Ramos (cell line): Measurements from ENCODE around the gene CTIF.

ENCODE experiments used
- in situ Hi-C: fragments of 300-500 bp; cut with MboI; formaldehyde crosslinking; loops from one replicate; pipeline ENCODE4 v1.14.3; 2022; ENCODE audit warnings: low sequenced_read_pairs; ENCODE audit not compliant: unreplicated experiment

CTIF gene

DNA sequence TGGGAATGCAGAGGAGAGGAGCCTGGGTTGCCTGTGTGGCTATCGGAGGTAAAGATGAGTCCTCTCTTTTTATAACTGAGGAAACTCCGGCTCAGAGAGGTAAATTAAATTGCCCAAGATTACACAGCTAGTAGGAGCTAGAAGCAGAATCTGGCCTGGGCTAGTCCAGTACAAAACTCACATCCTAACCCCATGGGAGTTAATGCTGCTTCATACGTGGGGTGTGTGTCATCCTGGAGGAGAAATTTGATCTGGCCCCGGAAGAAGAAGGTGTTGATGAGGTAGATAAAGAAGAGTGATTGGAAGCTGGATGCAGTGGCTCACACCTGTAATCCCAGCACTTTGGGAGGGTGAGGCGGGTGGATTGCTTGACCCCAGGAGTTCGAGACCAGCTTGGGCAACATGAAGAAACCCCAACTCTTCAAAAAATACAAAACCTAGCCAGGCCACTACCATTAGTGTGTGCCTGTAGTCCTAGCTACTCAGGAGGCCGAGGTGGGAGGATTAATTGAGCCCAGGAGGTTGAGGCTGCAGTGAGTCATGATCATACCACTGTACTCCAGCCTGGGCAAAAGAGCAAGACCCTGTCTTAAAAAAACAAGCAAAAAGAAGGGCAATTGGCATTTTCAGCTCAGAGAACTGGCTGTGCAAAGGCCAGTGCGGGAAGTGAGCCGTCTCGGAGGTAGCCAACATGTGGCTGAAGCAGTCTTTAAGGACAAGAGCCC, 33.7 kb downstream of the CTIF start:
- in situ Hi-C loops = no loop called here

DNA sequence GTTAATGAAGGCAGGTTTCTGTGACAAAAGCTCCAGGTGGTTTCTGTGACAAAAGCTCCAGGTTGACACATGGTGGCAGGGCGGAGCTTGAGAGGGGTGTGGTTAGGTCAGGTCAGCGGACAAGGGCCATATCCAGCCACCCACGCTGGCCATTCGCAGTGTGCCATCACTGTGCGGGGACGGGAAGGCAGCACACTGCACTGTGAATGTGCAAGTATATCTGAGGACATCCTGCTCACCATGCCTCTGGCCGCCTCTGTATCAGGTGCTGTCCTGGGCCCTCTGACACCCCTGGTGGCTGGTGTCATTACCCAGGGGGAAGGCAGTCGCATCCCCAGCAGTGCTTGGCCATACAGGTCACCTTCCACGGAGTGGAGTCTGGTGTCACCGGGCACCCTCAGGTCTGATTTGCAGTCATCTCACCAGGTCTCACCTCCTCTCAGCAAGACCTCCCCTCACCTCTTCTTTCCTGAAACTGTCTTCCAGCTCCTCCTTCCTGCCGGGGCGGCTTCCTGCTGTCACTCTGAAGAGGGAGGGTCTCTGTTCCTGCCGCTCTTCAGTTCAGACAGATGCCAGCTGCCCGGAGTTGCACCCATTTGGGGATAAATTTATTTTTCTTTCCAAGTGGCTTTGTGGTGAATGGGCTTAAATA, 34.9 kb downstream of the CTIF start:
- in situ Hi-C loops = no loop called here

DNA sequence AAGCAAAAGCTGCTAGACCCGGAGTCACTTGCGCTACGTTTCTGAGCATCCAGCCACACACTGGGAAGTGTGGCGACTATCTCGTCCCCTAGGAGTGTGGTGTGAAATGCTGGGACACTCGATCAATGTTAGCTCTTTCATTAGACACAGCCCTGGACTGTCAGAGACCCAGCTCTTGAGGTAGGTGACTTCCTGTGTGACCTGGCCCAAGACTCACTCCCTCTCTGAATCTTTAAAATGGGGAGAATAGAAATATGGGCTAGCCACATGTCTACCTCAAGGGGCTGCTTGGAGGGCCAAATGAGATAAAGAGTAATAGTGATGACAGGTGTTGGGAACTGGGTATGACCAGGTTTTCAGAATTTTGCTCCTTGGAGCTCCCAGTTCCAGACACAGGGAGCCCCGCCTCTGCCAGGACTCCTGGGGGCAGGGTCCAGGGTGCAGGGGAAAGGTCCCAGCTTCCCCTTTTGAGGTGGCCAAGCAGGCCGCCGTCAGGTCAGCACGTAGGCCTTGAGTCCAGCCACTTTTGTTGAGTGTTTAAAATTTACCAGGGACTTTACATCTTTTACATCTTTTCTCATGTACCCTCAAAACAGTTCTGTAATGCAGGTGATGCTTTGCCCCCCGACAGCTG, 36.0 kb downstream of the CTIF start:
- in situ Hi-C loops = no loop called here

DNA sequence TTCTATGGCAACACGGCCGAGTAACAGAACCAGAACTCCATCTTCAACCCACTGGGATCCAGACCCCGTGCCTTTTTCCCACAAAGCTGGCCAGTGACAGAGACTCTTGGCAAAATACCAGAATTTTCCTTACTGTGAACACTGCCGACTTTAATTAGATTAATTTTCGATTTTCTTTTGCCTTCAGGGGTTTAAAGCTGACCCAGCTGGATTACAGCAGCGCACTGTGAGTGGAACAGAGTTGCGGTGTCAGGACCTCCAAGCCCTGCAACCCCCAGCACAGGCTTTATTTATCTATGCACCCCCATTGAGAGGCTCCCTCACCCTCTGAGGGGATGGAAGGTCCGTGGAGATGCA, 36.4 kb downstream of the CTIF start:
- in situ Hi-C loops = no loop called here

DNA sequence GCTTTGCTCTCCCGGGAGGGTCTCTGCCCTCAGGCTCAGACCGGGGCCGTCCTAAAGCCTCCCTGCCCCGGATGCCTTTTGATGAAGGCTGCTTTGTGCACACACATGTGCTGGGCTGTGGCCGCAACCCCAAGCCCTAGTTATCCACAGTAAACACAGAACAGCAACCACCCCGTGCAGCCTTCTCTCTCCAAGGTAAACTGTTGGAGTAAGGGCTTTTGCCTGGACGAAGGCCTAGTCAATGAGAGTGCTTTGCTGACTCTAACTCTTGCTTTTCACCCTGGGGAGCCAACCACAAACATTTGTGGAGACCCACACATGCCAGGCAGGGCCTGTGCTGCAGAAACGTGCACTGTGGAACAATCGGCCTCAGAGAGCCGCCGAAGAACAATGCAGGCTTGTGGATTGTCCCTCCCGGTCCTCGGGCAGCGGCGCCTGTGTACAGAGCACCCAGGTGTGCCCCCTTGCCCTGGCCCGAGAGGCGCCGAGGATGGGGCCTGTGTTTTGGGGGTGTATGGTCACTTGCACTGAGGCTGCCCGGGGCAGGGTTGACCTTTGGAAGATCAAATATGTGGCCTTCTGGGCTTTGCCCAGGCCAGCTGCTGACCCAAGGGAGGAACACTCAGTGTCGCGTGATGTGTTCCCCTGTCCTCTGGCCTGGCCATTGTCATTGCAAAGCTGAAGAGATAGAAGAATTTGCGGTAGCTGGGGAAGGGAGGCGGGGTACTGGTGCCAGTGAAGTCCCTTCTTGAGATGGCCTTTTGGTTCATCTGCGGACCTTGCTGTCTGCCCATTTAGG, 37.0 kb downstream of the CTIF start:
- in situ Hi-C loops = no loop called here

DNA sequence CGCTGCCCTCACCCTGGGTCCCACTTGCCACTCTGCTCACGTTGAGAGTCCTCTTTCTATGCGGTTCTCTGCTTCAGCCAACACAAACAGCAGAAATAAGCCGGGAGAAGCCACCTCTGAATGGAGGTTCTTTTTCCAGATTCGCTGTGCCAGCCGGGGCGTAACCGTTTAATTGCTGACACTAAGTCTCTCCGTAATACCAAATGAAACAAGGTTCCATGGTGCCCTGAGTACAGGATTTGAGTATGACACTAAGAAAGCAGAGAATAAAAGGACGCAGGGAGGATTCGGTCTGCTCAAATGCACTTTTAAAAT, 37.6 kb downstream of the CTIF start:
- in situ Hi-C loops = no loop called here

DNA sequence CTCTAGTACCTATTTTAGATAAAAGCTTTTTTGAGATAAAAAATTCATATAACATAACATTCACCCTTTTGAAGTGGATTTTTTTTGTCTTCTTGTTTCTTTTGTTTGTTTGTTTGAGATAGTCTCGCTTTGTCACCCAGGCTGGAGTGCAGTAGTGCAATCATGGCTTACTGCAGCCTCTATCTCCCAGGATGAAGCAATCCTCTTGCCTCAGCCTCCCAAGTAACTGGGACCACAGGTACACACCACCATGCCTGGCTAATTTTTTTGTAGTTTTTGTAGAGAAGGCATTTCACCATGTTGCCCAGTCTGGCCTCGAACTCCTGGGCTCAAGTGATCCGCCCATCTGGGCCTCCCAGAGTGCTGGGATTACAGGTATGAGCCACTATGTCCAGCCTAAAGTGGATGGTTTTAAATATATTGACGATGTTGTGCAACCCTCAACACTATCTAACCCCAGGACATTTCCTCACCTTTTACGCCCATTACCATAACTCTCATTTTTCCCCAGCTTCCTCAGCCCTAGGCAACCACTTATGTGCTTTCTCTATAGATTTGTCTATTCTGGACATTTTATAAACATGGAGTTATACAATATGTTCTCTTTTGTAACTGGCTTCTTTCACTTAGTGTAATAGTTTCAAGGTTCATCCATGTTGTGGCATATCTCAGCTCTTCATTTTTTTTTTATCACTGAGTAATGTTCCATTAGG, 38.8 kb downstream of the CTIF start:
- in situ Hi-C loops = no loop called here

DNA sequence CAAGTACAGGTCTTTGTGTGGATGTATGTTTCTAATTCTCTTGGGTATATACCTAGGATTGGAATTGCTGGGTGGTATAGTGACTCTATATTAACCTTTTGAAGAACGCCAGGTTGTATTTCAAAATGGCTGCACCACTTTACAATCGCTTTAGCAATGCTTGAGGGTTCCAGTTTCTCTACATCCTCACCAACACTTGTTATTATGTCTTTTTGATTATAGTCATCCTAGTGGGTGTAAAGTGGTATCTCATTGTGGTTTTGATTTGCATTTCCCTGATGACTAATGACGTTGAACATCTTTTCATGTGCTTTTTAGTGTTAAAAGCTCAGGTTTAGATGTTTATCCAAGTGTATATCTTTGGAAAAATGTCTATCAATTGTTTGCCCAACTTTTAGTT, 39.5 kb downstream of the CTIF start:
- in situ Hi-C loops = no loop called here

DNA sequence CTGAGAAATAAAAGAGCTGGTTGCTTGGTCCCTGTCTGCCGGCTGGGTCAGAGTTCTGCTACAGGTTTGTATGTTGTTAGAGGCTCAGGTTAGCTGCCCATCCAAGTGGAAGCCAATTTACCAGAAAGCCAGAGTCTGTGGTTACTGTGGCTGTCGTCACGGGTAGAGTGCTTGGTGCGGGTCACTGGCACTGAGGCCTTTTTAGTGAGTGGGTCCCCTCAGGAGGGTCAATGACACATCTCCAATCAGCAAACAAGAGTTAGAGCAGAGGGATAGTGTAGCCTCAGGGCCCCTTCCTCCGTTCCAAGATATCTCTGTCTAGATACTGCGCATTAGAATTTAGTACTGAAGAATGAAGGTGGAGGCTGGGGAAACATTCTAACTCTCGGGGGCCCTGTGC, 41.2 kb downstream of the CTIF start:
- in situ Hi-C loops = no loop called here

- in situ Hi-C loops = no loop called here
These were observed 42.0 kb downstream of the CTIF start for GRCh38 chr18:48580782-48581181.

- in situ Hi-C loops = no loop called here
These were observed 42.4 kb downstream of the CTIF start for GRCh38 chr18:48581206-48581605.

- in situ Hi-C loops = no loop called here
These were observed 43.1 kb downstream of the CTIF start for GRCh38 chr18:48581941-48582340.

- in situ Hi-C loops = no loop called here
These were observed 44.1 kb downstream of the CTIF start for GRCh38 chr18:48582946-48583345.

DNA sequence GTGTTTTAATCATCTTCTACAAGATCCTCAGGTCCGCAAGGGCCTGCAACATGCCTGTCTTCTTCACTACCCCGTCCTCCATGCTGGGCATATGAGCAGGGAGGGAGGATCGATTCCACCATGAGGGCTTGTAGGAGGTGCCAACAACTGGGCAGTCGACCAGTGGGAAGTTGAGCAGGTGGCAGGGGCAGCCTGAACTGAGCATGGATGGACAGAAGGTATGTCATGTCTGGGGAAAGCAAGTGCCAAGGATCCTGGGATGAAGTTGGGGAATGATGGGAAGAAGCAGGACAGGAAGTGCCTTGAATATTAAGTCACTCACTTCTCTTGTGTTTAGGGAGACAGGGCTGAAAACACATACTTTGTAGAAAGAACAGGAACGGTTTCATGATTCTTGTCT, 44.7 kb downstream of the CTIF start:
- in situ Hi-C loops = no loop called here

- in situ Hi-C loops = no loop called here
These were observed 51.1 kb downstream of the CTIF start for GRCh38 chr18:48589797-48590519.

- in situ Hi-C loops = no loop called here
These were observed 51.8 kb downstream of the CTIF start for GRCh38 chr18:48590678-48591077.

DNA sequence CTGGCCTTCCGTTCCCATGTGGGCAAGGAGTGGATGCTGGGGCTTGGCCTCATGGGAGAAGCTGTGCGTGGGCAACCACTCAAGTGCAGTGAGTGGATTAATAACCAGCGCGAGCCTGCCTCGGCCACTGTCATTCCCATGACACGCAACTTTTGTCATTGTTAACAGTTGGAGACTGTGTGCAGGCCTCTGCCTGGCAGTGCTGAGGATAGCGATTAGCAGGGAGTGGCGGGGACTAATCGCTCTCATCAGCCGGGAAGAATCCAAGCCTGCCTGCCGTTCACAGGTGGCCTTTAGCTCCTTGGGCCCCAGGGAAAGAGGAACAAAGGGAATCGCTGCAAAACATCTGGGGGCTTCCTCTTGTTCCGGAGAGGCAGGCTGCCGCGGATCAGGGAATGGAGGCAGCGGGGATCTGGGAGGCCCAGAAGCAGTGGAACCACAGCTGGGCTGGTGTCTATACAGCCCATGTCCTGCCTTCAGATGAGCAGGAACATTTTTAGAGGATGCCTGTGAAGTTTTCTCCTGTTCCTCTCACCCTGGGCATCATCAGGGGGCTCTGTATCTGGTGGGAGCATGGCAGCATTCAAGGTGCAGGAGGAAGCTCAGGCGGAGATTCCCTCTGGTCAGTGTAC, 53.8 kb downstream of the CTIF start:
- in situ Hi-C loops = no loop called here

GRCh38 chr18:48594471-48595094, 55.8 kb downstream of the CTIF start:
- in situ Hi-C loops = no loop called here

DNA sequence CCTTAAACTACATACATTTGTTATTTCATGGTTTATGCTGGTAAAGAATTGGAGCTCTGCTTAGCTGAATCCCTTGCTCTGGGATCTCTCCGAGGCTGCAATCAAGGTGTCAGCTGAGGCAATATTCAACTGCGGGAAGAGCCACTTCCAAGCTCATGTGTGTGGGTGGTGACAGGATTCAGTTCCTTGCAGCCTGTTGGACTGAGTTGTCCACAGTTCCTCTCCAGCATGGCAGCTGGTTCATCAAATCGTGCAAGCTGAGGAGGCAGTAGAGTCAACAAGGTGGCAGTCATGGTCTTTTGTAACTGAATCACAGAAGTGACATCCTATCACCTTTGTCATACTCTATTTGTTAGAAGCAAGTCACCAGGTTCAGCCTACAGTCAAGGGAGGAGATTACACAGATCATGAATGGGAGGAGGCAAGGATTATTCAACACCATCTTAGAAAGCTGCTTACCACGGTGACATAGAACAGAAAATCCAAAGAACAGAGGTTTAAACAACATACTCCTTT, 56.9 kb downstream of the CTIF start:
- in situ Hi-C loops = no loop called here
